ENCODE data around the gene MIOX. TPM values are rescaled to one million over a fixed set of nuclear protein-coding genes. Genes with fewer than 3 reads are reported as not detected.

Gene MIOX
- total RNA-seq, 1 donor from 2014 or later = not detected

GRCh38 chr22:50454556-50455075 is 32.0 kb upstream of the MIOX start:
- DNase-seq (ENCODE audit: low spot score) (no peak), ATAC-seq (no peak)

GRCh38 chr22:50455201-50455600 is 31.5 kb upstream of the MIOX start:
- DNase-seq (ENCODE audit: low spot score) = no peak
- no peak for ATAC-seq

DNA sequence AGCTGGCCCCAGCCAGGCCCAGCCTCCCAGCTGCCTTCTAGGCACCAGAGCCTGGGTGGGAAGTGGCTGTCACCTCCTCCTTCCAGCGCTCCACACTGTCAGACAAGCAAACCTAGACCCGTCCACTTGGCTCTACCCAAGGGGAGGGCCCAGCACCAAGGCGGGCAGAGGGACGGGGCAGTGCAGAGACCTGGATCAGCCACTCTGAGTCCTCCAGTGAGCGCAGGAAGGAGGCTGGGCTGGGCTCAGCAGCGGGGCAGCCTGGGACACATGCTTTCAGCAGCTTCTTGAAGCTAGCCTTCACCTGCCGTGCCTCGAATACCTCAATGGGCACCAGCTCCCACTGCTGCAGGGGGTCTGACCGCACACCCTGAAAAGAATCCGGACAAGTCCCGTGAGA is 30.6 kb upstream of the MIOX start:
- ATAC-seq (no peak), DNase-seq (ENCODE audit: low spot score) (no peak)

- peak; percentile 25 for ATAC-seq
- DNase-seq (ENCODE audit: low spot score) = no peak
Measured at GRCh38 chr22:50456466-50457234, 30.0 kb upstream of the MIOX start.

- no peak for DNase-seq (ENCODE audit: low spot score)
Measured at GRCh38 chr22:50459016-50459415, 27.6 kb upstream of the MIOX start.

DNA sequence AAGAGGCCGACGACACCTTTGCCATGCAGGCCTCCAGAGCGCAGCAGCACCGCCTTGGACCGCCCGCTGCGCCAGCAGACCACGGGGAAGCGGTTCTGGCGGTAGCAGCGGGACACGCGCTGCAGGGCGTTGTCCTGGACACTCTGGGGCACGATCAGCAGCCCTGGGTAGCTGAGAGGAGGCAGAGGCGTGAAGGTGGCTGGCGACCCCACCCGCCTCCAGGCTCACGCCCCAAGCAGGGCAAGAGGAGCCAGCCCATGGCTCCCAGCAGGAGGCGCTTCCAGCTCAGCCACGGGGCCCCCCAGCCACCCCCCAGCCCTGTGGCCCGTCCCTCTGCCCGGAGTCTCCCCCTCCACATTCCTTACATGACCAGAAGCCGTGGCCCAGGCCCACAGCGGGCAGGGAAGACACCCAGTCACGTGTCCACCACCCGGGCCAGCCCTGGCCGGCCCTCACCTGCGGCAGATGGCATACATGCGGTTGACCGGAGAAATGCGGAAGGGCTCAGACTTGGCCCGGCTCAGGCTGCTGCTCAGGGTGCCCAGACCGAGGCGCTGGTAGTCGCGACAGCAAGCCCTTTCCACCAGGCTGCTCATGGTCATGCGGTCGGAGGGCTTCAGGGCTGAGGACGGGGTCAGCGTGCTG is 27.0 kb upstream of the MIOX start:
- DNase-seq (ENCODE audit: low spot score) = no peak
- peak; percentile 5 for ATAC-seq

More at GRCh38 chr22:50459016-50459415, 27.6 kb upstream of the MIOX start:
- ATAC-seq = no peak

DNA sequence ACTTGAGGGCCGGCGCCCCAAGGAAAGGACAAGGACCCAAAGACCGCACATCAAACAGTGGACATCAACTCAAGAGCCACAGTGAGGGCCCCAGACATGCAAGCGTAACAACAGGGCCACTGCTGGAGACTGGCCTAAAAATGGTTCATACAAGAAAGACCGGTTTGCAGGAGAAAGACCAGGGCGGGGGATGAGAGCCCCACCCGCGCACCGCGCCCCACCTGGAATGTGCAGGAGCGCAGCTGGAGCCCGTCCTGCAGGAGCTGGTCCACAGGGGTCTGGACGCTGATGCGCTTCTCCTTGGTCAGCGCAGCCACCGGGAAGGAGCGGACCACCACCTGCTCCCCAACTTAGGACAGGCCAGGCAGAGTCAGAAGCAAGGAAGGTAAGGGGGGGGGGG is 25.7 kb upstream of the MIOX start:
- DNase-seq (ENCODE audit: low spot score) (no peak), ATAC-seq (no peak)

- DNase-seq (ENCODE audit: low spot score) (no peak), ATAC-seq (no peak)
Measured at GRCh38 chr22:50461536-50461935, 25.1 kb upstream of the MIOX start.

DNA sequence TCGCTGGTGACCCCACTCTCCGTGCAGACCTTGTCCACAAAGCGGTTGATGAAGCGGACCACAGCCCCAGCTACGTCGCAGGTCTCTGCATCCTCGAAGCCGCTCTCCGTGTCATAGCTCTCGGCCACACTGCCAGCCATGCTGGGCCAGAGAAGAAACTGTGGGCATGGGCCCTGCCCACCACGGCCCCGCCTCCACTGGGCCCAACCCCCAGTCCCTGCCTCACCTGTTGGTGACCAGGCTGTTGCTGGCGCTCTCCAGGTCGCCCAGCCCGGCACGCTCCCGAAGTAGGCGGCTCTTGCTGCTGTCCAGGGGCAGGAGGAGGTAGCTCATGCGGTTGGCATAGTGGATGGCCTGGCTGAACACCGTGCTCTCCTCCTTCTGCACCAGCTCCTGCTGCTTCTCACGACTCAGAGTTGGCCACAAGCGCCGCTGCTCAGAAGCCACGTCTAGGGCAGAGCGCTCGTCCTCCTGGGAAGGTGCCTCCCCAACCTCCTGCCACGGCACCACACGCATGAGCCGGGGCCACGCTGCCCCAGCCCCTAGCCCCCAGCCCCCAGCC is 24.6 kb upstream of the MIOX start:
- ATAC-seq (no peak), DNase-seq (ENCODE audit: low spot score) (no peak)

DNA sequence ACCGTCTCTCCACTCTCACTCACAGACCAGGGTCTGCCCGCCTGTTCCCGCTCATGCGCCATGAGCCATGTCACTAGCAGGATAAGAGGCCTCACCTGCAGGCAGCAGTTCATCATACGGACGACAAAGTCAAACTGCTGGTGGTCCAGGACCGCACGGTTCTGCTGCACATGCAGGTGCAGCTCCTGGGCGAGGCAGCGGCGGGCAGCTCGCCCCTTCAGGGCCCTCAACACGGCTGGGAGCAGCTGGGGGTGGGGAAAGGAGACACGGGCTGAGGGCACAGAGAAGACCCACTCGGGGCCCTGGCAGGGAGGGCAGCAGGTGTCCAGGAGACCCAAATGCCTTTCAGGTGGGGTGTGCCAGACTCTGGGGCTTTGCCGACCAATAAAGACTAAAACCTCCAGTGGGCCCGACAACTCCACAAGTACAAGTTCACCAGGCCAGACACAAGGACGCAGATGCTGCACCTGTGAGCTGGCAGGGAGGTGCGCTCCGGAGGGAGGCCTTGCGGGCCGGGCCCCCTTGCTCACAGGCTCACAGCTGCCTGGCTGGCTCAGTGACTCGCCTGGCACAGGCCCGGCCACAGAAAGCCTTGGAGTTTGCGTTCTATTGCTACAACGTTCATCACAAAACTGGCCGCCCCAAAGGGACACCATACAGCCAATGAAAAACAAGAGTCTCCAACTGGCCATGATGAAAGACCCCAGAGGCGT is 23.3 kb upstream of the MIOX start:
- no peak for DNase-seq (ENCODE audit: low spot score)

GRCh38 chr22:50464451-50464850 is 22.2 kb upstream of the MIOX start:
- ATAC-seq (no peak), DNase-seq (ENCODE audit: low spot score) (no peak)

More for the DNA sequence above, 23.3 kb upstream of the MIOX start:
- no peak for ATAC-seq

DNA sequence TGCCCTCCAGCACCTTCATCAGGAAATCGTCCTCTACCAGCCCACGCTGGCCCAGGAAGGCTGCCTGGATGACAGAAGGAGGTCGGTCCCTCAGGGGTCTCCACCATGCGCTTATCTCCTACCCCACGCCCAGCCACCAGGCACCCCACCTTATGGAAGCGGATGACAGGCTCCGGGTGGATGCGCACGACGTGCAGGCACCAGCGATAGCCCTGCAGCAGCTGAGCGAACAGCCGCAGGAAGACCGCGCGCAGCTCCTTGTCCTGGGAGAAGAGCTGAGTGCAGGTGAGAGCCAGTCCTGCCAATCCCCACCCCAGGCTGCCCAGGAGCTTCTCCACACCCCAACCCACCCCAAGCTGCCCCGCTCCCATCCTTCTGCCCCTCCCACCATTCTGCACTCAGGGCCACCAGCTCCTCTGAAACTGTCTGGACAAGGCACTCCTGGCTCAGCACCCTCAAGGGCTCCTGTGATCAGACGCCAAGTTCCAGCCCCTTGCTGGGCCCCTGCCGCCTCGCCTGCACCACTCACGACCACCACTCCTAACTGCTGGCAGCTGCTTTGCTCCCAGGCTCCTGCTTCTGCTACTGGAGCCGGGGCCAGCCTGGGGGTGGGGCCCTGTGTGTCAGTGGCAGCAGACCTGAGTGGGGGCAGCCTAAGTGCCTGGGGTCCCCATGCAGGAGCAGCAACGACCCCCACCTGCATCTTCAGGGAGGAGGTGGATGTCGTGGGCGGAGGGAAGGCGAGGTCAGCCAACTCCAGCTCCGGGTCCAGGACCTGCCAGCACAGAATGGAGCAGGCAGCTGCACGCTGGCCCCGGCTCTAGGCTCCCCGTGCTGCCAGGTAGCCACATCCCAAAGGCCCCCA is 21.4 kb upstream of the MIOX start:
- DNase-seq (ENCODE audit: low spot score) = no peak
- ATAC-seq = no peak

- ATAC-seq (no peak), DNase-seq (ENCODE audit: low spot score) (no peak)
Measured at GRCh38 chr22:50467341-50467740, 19.3 kb upstream of the MIOX start.

GRCh38 chr22:50467773-50468440 is 18.8 kb upstream of the MIOX start:
- DNase-seq (ENCODE audit: low spot score) (no peak), ATAC-seq (no peak)

DNA sequence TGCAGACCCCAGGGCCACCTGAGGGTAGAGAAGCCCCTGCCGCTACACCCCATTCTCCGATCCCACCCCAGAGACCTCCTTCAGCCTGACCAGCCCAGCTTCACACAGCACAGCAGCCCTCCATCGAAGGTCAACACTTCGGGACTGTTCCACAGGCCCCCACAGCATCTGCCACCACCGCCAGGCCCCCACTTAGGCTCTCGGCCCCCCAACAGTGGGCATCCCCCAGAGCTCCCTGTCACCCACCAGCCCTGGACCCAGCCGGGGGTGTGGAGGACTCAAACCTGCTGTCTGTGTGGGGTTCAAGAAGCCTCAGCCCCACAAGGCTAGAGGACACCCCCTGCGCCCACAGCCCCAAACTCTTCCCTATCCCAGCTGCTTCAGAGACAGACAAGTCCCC is 18.0 kb upstream of the MIOX start:
- ATAC-seq = no peak
- no peak for DNase-seq (ENCODE audit: low spot score)

DNA sequence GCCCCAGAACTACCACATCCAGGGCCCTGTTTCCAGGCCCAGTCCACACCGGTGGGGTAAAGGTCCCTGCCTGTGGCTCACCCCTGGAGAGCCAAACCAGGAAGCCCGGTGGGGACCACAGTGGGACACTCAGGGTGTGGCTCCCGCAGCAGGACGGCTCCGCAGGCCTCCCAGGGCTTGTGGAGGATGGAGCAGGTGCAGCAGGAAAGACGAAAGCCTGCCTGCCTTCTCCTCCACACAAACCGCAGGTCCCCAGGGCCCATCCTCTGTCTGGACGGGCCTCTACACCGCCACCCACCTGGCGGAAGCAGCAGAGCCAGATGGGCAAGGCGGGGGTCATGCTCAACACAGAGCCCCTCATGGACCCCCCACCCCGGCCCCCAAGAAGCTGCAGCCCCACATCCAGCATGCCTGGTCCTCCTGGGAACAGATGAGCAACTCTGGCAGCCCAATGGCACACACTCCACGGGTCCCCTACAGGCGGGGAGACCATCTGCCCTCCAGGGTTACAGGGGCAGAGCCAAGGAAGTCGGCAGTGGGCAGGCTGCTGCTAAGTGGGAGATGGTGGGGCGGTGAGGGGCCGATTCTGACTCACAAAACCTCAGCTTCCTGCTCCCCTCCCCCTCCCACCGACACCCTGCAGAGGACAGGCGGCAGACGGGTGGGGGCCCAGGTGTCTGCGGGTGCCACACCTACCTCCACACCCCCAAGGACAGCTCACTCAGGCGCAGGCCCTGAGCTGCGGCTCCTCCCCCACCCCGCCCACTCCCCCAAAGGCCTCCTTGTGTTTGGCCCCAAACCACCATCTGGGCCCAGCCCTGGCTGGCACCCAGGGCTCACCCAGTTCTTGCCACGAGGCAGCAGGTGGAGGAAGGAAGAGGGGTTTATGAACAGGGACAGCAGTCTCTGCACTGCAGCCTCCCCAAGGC is 17.0 kb upstream of the MIOX start:
- no peak for ATAC-seq
- DNase-seq (ENCODE audit: low spot score) = no peak

GRCh38 chr22:50470491-50470890 is 16.2 kb upstream of the MIOX start:
- ATAC-seq (no peak), DNase-seq (ENCODE audit: low spot score) (no peak)

- ATAC-seq (no peak), DNase-seq (ENCODE audit: low spot score) (no peak)
Measured at GRCh38 chr22:50471197-50471847, 15.3 kb upstream of the MIOX start.
